ENCODE results near the gene KIF18A. TPM values are rescaled to one million over a fixed set of nuclear protein-coding genes. Genes with fewer than 3 reads are reported as not detected.

The KIF18A gene
- total and polyA plus RNA-seq, 2 of the 8 experiments (the other 6 are each of a cell fraction or from before 2014, with no cell fraction given) = 4.0 to 23.3 TPM

DNA sequence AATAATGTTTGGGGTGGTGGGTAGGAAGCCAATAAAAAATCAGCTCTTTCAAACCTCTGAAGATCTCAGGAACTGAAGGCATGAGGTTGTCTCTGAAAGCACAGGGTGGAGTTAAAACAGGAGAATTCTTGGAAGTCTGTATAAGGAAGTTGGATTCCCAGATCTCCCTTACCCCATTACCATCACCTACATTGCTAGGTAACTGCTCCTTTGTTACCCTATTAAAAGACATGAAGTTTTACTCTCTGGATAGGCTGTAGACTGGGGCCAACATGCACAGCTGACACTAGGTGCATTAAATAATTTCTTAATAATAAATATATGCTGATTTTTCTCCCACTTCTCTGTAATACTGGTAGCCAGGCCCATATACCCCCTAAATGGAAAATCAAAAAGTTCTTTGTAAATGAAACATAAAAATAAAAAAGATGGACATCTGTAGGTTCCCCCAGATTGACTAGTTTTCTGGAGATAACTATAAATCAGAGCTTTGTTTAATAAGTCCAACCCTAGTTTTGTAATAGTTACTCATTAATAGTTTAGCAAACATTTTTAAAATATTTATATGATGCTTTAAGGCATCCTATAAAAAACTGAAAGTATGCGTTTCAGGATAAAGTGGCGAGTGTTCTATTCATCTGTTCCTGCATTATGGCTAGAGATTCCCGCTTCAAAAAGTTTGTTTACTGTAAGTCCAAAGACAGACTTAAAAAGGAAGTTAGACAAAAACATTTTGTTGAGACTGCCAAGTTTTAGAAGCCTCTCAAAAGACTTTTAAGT is 63.8 kb downstream of the KIF18A start (continued):
- TF ChIP-seq SAP30 (IDR thresholded peaks at IDR 0.05; ENCODE audit: insufficient read depth, insufficient replicate concordance, low read length) (no peak), FOSL1 (IDR thresholded peaks at IDR 0.05; ENCODE audit: insufficient read depth, low read depth, low read length) (no peak)
